Progenitor cell of endocrine pancreas (in vitro differentiated cells): Measurements from ENCODE around the gene PPFIBP1. TPM values are rescaled to one million over a fixed set of nuclear protein-coding genes. Genes with fewer than 3 reads are reported as not detected.

Experiments
- DNase-seq: peaks from one replicate; pipeline ENCODE4 v3.0.0; 2021; ENCODE audit warnings: low spot score; ENCODE audit not compliant: unreplicated experiment
- H3K27ac Mint-ChIP-seq: 2 replicates; pipeline ENCODE4 v1.8.0; 2021; ENCODE audit warnings: mild to moderate bottlenecking, moderate library complexity, mixed read lengths
- H3K27me3 Mint-ChIP-seq: 2 replicates; pipeline ENCODE4 v1.8.0; 2021; ENCODE audit warnings: mixed read lengths
- H3K36me3 Mint-ChIP-seq: 2 replicates; pipeline ENCODE4 v1.8.0; 2022; ENCODE audit warnings: mixed read lengths; ENCODE audit not compliant: insufficient read depth
- H3K4me1 Mint-ChIP-seq: 2 replicates; pipeline ENCODE4 v1.8.0; 2021; ENCODE audit warnings: low read depth, mixed read lengths
- H3K4me3 Mint-ChIP-seq: 2 replicates; pipeline ENCODE4 v1.8.0; 2021; ENCODE audit warnings: low read depth, mild to moderate bottlenecking, moderate library complexity, mixed read lengths
- H3K9me3 Mint-ChIP-seq: 2 replicates; pipeline ENCODE4 v1.8.0; 2021; ENCODE audit warnings: low read depth, mixed read lengths
- CTCF ChIP-seq: fragments of 200-600 bp; sonication (generic); IDR thresholded peaks from one replicate; pipeline ENCODE4 v1.5.0; 2021; ENCODE audit warnings: antibody characterized with exemption, mild to moderate bottlenecking; ENCODE audit not compliant: unreplicated experiment
- total RNA-seq: library from RNA; stranded (reverse); gene quantifications from 2 replicates; pipeline ENCODE4 v1.2.1, GENCODE V29; 2021

PPFIBP1 gene
- total RNA-seq, 1 donor from 2014 or later: 85.4 TPM

DNA sequence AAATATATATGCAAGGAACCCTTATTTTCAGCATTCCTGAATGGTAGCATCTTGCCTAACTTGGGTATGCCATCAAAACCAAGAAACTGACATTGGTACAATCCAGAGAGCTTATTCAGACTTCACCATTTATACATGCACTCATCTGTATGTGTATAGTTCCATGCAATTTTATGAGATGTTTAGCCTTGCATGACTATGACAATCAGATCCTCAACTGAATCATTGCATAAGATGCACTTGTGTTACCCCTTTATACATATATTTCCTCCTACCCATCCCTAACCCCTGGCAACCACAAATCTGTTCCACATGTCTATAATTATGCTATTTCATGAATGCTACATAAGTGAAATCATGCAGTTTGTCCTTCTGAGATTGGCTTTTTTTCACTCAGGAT, 37.0 kb upstream of the PPFIBP1 start:
- DNase-seq: no peak
- Mint-ChIP-seq H3K27me3 (no peaks in the 10 kb centered on the region), H3K9me3 (peaks cover 4% of the 10 kb centered on the region), H3K4me1 (peaks cover 3% of the 10 kb centered on the region), H3K27ac (no peak overlapping the region), H3K36me3 (no peaks in the 10 kb centered on the region), H3K4me3 (no peak overlapping the region)
- no peak for TF ChIP-seq CTCF

GRCh38 chr12:27488479-27488878, 35.5 kb upstream of the PPFIBP1 start:
- no peaks in the 10 kb centered on the region for H3K4me1 Mint-ChIP-seq
- TF ChIP-seq CTCF: no peak
- H3K27ac Mint-ChIP-seq: no peak overlapping the region
- H3K9me3 Mint-ChIP-seq: no peaks in the 10 kb centered on the region
- no peaks in the 10 kb centered on the region for H3K27me3 Mint-ChIP-seq
- no peak for DNase-seq
- no peak overlapping the region for H3K4me3 Mint-ChIP-seq
- H3K36me3 Mint-ChIP-seq: no peaks in the 10 kb centered on the region

DNA sequence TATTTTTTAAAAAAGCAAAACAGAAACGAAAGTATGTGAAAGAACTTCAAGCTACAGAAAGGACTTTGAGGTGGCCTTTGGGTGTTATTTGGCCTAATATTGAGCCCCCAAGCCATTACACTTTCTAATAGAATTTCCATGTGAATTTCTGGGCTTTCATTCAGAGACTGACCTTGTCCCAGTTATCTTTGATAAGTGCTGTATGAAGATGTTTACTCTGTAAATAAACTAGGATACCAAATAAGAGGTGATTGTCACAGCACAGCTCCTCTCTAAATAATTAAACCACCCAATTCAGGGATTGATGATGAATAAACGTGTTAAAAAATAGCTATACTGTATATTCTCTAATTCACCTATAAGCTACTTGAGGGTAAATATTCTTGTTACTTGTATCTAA, 32.8 kb upstream of the PPFIBP1 start:
- no peaks in the 10 kb centered on the region for H3K27me3 Mint-ChIP-seq
- H3K36me3 Mint-ChIP-seq: no peaks in the 10 kb centered on the region
- no peaks in the 10 kb centered on the region for H3K4me1 Mint-ChIP-seq
- no peak overlapping the region for H3K4me3 Mint-ChIP-seq
- H3K27ac Mint-ChIP-seq: no peak overlapping the region
- no peaks in the 10 kb centered on the region for H3K9me3 Mint-ChIP-seq
- TF ChIP-seq CTCF: no peak
- no peak for DNase-seq

DNA sequence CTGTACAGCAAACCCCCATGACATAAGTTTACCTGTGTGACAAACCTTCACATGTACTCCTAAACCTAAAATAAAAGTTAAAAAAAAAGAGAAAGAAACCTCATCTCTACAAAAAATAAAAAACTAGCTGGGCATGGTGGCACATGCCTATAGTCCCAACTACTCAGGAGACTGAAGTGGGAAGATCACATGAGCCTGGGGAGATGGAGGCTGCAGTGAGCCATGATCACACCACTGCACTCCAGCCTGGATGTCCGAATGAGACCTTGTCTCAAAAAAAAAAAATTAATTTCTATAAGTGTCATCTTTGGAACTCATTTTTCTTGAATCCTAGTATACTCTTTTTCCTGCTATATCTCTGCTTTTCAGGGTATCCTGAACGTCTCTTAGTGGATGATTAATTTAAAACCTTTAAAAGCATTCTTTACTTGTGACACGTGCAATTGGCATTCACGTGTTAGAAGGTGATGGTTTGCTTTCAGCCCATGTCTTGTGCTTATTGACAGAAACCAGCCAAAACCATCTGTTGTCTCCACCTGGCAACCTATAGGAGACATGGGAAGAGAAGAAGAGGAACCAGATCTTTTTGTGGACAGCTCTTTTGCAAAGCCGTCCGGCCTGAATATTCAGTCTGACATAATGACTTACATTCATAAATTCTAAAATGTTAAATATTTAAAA, 30.6 kb upstream of the PPFIBP1 start:
- no peak for TF ChIP-seq CTCF
- H3K27me3 Mint-ChIP-seq: no peaks in the 10 kb centered on the region
- H3K4me1 Mint-ChIP-seq: no peaks in the 10 kb centered on the region
- no peaks in the 10 kb centered on the region for H3K36me3 Mint-ChIP-seq
- no peak overlapping the region for H3K27ac Mint-ChIP-seq
- no peak overlapping the region for H3K4me3 Mint-ChIP-seq
- DNase-seq: no peak
- H3K9me3 Mint-ChIP-seq: no peaks in the 10 kb centered on the region

DNA sequence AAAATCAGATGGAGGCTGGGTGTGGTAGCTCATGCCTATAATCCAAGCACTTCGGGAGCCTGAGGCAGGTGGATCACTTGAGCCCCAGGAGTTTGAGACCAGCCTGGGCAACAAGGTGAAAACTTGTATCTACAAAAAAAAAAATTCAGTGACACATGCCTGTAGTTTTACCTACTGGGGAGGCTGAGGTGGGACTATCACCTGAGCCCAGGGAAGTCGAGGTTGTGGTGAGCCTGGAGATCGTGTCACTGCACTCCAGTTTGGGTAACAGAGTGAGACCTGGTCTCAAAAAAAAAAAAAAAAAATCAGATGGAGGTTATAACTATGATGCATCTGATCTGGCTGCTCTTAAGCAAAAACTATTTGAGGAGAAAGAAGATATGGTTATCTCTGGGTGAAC, 26.6 kb upstream of the PPFIBP1 start:
- no peak for DNase-seq
- Mint-ChIP-seq H3K9me3 (no peaks in the 10 kb centered on the region), H3K4me1 (no peaks in the 10 kb centered on the region), H3K27me3 (no peaks in the 10 kb centered on the region), H3K4me3 (no peak overlapping the region), H3K27ac (no peak overlapping the region), H3K36me3 (no peaks in the 10 kb centered on the region)
- TF ChIP-seq CTCF: no peak
